H1 (cell line): ENCODE data around the gene CNDP2. TPM values are rescaled to one million over a fixed set of nuclear protein-coding genes. Genes with fewer than 3 reads are reported as not detected.

Source experiments
- CEBPB ChIP-seq: IDR thresholded peaks from 2 replicates; pipeline ENCODE4 v1.6.1; 2012; ENCODE audit warnings: low read depth, low read length
- POU5F1 ChIP-seq: IDR thresholded peaks from 2 replicates; pipeline ENCODE4 v1.6.1; 2011; ENCODE audit warnings: low read depth, mild to moderate bottlenecking, low read length, moderate library complexity
- polyA plus RNA-seq, 7 experiments: library from polyadenylated mRNA; depleted of rRNA in 3 of 7; stranded (reverse) in 5 of 7; unstranded in 2 of 7; fragments of >200 nt in 5 of 7; fragments of 200-250 nt in 2 of 7; gene quantifications; 1 replicate in 5 of 7; 2 replicates in 1 of 7; 4 replicates in 1 of 7; pipeline versions ENCODE4 v1.2.1 to v1.2.3, GENCODE V29; 2011 to 2013; ENCODE audit warnings: missing spikeins in 2 of 7, mixed read lengths in 2 of 7
- total RNA-seq: library from RNA; stranded (reverse); fragmentation: NEBNext Ultra II Directional; extraction: Animal tissue kit (Norgen Biotek cat#: 25700); gene quantifications from 2 replicates; pipeline ENCODE4 v1.2.1, GENCODE V29; 2021
- TF ChIP-seq, protein P1 (sequence below): IDR thresholded peaks from 2 replicates; pipeline ENCODE4 v1.6.1; 2012; ENCODE audit warnings: inconsistent platforms
- TF ChIP-seq, protein P2 (sequence below): IDR thresholded peaks from 2 replicates; pipeline ENCODE4 v1.6.1; 2011; ENCODE audit warnings: low read length, improper control_type of control experiment

The CNDP2 gene
- total and polyA plus RNA-seq, 2 of the 8 experiments (the other 6 are each of a cell fraction or from before 2014, with no cell fraction given) = 71.8 to 243 TPM

DNA sequence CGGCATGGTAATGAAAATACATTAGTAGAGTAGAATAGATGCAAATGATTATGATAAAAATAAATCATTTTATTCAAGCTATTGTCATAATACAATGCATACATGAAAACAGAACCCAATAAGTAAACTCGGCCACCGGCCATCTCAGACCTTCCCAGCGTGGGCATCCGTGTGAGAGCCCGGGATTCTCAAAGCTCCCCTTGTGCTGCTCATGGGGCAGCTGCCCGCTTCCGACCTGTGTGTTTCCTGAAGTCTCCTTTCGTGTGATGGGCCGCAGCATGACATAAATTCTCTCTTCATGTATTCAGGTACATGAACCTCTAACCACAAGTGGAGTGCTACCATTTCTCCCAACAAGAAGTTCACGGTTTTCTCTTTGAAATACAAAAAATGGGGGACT lies 13.5 kb upstream of the CNDP2 start (continued):
- TF ChIP-seq, protein P1, sequence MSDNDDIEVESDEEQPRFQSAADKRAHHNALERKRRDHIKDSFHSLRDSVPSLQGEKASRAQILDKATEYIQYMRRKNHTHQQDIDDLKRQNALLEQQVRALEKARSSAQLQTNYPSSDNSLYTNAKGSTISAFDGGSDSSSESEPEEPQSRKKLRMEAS = no peak
- TF ChIP-seq, protein P2, sequence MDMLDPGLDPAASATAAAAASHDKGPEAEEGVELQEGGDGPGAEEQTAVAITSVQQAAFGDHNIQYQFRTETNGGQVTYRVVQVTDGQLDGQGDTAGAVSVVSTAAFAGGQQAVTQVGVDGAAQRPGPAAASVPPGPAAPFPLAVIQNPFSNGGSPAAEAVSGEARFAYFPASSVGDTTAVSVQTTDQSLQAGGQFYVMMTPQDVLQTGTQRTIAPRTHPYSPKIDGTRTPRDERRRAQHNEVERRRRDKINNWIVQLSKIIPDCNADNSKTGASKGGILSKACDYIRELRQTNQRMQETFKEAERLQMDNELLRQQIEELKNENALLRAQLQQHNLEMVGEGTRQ = no peak
- TF ChIP-seq CEBPB (no peak), POU5F1 (no peak)
